NCI-H345 (cell line): Measurements from ENCODE around the gene TNFAIP1.
A peak's percentile ranks its signal among the peaks of the same experiment; 100 is the strongest.
"Not testable (repeated sequence)": the region's sequence is repeated elsewhere in the genome, so short reads cannot be mapped to it uniquely, and the experiment has no call there.

Experiments used
- DNase-seq: peaks from one replicate; lab custom pipeline; 2025; lab: John Stamatoyannopoulos, UW

Gene TNFAIP1

GRCh38 chr17:28335201-28335958, at the start of gene TNFAIP1, which contains the start of gene IFT20:
Gene TNFAIP1, plus strand, starts transcription at chr17:28335761. Its CDS starts 3,761 bp downstream, at chr17:28339522.
Gene IFT20, minus strand, starts transcription at chr17:28335472. Its CDS starts 3,487 bp downstream, at chr17:28331985.
- DNase-seq, result peak; percentile 100

- DNase-seq, result no peak
Observed at GRCh38 chr17:28285965-28286364, 49.6 kb upstream of the TNFAIP1 start.

GRCh38 chr17:28290703-28291102, 44.9 kb upstream of the TNFAIP1 start:
- no peak for DNase-seq

GRCh38 chr17:28291780-28292330, 43.7 kb upstream of the TNFAIP1 start:
- no peak for DNase-seq

GRCh38 chr17:28292878-28293277, 42.7 kb upstream of the TNFAIP1 start:
- not testable (repeated sequence) for DNase-seq

- no peak for DNase-seq
Observed at GRCh38 chr17:28293994-28294393, 41.6 kb upstream of the TNFAIP1 start.

- no peak for DNase-seq
Observed at GRCh38 chr17:28295677-28296578, 39.6 kb upstream of the TNFAIP1 start.

- DNase-seq, result no peak
Observed at GRCh38 chr17:28298449-28298848, 37.1 kb upstream of the TNFAIP1 start.

GRCh38 chr17:28306954-28307401, 28.6 kb upstream of the TNFAIP1 start:
- no peak for DNase-seq

- no peak for DNase-seq
Observed at GRCh38 chr17:28313841-28314240, 21.7 kb upstream of the TNFAIP1 start.

- no peak for DNase-seq
Observed at GRCh38 chr17:28315846-28316705, 19.5 kb upstream of the TNFAIP1 start.

GRCh38 chr17:28317099-28317965, 18.2 kb upstream of the TNFAIP1 start:
- no peak for DNase-seq

GRCh38 chr17:28317966-28318758, 17.4 kb upstream of the TNFAIP1 start:
- DNase-seq, result peak; percentile 9

GRCh38 chr17:28318759-28319597, 16.6 kb upstream of the TNFAIP1 start, which contains the start of gene TMEM97:
Gene TMEM97, plus strand, starts transcription at chr17:28319200. Its CDS starts 40 bp downstream, at chr17:28319240.
- DNase-seq, result peak; percentile 98

- DNase-seq, result no peak
Observed at GRCh38 chr17:28319598-28319935, 16.0 kb upstream of the TNFAIP1 start.

- no peak for DNase-seq
Observed at GRCh38 chr17:28320215-28321061, 15.1 kb upstream of the TNFAIP1 start.

GRCh38 chr17:28324267-28324745, 11.3 kb upstream of the TNFAIP1 start:
- no peak for DNase-seq

- DNase-seq, result no peak
Observed at GRCh38 chr17:28324781-28325180, 10.8 kb upstream of the TNFAIP1 start.
